HepG2 (cell line): ENCODE measurements around the gene PDGFA. TPM values are rescaled to one million over a fixed set of nuclear protein-coding genes. Genes with fewer than 3 reads are reported as not detected.

Experiments used
- BRD4 ChIP-seq: sonication (generic); formaldehyde crosslinking; IDR thresholded peaks from 2 replicates; pipeline ENCODE4 v1.4.0; 2020; ENCODE audit warnings: missing genetic modification reagents
- CREB1 ChIP-seq, 2 experiments: fragments of 450-650 bp in 1 of 2; IDR thresholded peaks; 2 replicates each; pipeline ENCODE4 v1.6.1; 2016 to 2017; ENCODE audit warnings: control low read depth in 1 of 2, mild to moderate bottlenecking in 1 of 2, missing compliant biosample characterization in 1 of 2, missing genetic modification characterization in 1 of 2
- ISL2 ChIP-seq: sonication (generic); formaldehyde crosslinking; IDR thresholded peaks from 2 replicates; pipeline ENCODE4 v1.5.0; 2020; ENCODE audit warnings: missing genetic modification reagents
- JUND ChIP-seq: sonication (generic); formaldehyde crosslinking; IDR thresholded peaks from 2 replicates; pipeline ENCODE4 v1.8.0; 2022; ENCODE audit warnings: mild to moderate bottlenecking, missing genetic modification reagents
- MATR3 ChIP-seq: sonication (generic); formaldehyde crosslinking; IDR thresholded peaks from 2 replicates; pipeline ENCODE4 v1.4.0; 2020; ENCODE audit warnings: missing genetic modification reagents
- MAZ ChIP-seq, 2 experiments: sonication (generic) in 1 of 2; formaldehyde crosslinking in 1 of 2; IDR thresholded peaks; 2 replicates each; pipeline versions ENCODE4 v1.5.0 to v1.6.1; 2012 to 2020; ENCODE audit warnings: low read depth in 2 of 2, mild to moderate bottlenecking in 2 of 2, borderline replicate concordance in 1 of 2, improper control_type of control experiment in 1 of 2, low read length in 1 of 2, missing genetic modification reagents in 1 of 2, moderate library complexity in 1 of 2
- MTA1 ChIP-seq: sonication (generic); formaldehyde crosslinking; IDR thresholded peaks from 2 replicates; pipeline ENCODE4 v1.4.0; 2020; ENCODE audit warnings: missing genetic modification reagents, mild to moderate bottlenecking, borderline replicate concordance
- SOX6 ChIP-seq, 2 experiments: fragments of 450-650 bp in 1 of 2; sonication (generic) in 1 of 2; formaldehyde crosslinking in 1 of 2; IDR thresholded peaks; 2 replicates each; pipeline versions ENCODE4 v1.4.0 to v1.6.1; 2017 to 2020; ENCODE audit warnings: antibody characterized with exemption in 1 of 2, mild to moderate bottlenecking in 1 of 2, missing genetic modification reagents in 1 of 2
- ZNF136 ChIP-seq: sonication (generic); formaldehyde crosslinking; IDR thresholded peaks from 2 replicates; pipeline ENCODE4 v1.8.1; 2022; ENCODE audit warnings: low read depth, mild to moderate bottlenecking, moderate library complexity, missing genetic modification reagents
- ZNF337 ChIP-seq: sonication (generic); formaldehyde crosslinking; IDR thresholded peaks from 2 replicates; pipeline ENCODE4 v1.5.1; 2020; ENCODE audit warnings: missing genetic modification reagents, low read depth, mild to moderate bottlenecking, borderline replicate concordance
- ZNF510 ChIP-seq: sonication (generic); formaldehyde crosslinking; IDR thresholded peaks from 2 replicates; pipeline ENCODE4 v1.4.0; 2020; ENCODE audit warnings: low read depth, mild to moderate bottlenecking, missing genetic modification reagents
- ZNF761 ChIP-seq: sonication (generic); formaldehyde crosslinking; conservative IDR thresholded peaks from 2 replicates; pipeline ENCODE4 v1.4.0; 2020; ENCODE audit warnings: mild to moderate bottlenecking, missing genetic modification reagents
- ZNF839 ChIP-seq: sonication (generic); formaldehyde crosslinking; IDR thresholded peaks from 2 replicates; pipeline ENCODE4 v1.4.0; 2020; ENCODE audit warnings: missing genetic modification reagents, mild to moderate bottlenecking, borderline replicate concordance
- ZNF891 ChIP-seq: sonication (generic); formaldehyde crosslinking; IDR thresholded peaks from 2 replicates; pipeline ENCODE4 v1.5.0; 2020; ENCODE audit warnings: mild to moderate bottlenecking, missing genetic modification reagents
- polyA plus RNA-seq, 8 experiments: library from polyadenylated mRNA; depleted of rRNA in 3 of 8; stranded (reverse) in 7 of 8; unstranded in 1 of 8; fragments of >200 nt; fragmentation: Illumina TruSeq in 4 of 8; extraction: Trizol in 4 of 8; gene quantifications; 2 replicates each; pipeline versions ENCODE4 v1.2.1 to v1.2.3, GENCODE V29; 2011 to 2016; ENCODE audit warnings: low read depth in 4 of 8, missing spikeins in 1 of 8, mixed read lengths in 1 of 8; ENCODE audit not compliant: insufficient read depth in 1 of 8
- total RNA-seq, 5 experiments: library from RNA; depleted of rRNA; stranded (reverse); fragments of >200 nt; fragmentation: Illumina TruSeq; extraction: Trizol; gene quantifications; 2 replicates each; pipeline ENCODE4 v1.2.3, GENCODE V29; 2016; ENCODE audit warnings: low read depth in 1 of 5
- TF ChIP-seq, protein P1 (sequence below): sonication (generic); formaldehyde crosslinking; IDR thresholded peaks from 2 replicates; pipeline ENCODE4 v1.4.0; 2020; ENCODE audit warnings: mild to moderate bottlenecking, missing genetic modification reagents, borderline replicate concordance
- TF ChIP-seq, protein P2 (sequence below): sonication (generic); formaldehyde crosslinking; IDR thresholded peaks from 2 replicates; pipeline ENCODE4 v1.8.1; 2023; ENCODE audit warnings: missing genetic modification reagents, inconsistent platforms, borderline replicate concordance
- TF ChIP-seq, protein P3 (sequence below): sonication (generic); formaldehyde crosslinking; IDR thresholded peaks from 2 replicates; pipeline ENCODE4 v1.4.0; 2020; ENCODE audit warnings: missing genetic modification reagents

Gene PDGFA
- total and polyA plus RNA-seq, 2 of the 13 experiments (the other 11 are each of a cell fraction or from before 2014, with no cell fraction given) = 1.5 to 3.4 TPM

DNA sequence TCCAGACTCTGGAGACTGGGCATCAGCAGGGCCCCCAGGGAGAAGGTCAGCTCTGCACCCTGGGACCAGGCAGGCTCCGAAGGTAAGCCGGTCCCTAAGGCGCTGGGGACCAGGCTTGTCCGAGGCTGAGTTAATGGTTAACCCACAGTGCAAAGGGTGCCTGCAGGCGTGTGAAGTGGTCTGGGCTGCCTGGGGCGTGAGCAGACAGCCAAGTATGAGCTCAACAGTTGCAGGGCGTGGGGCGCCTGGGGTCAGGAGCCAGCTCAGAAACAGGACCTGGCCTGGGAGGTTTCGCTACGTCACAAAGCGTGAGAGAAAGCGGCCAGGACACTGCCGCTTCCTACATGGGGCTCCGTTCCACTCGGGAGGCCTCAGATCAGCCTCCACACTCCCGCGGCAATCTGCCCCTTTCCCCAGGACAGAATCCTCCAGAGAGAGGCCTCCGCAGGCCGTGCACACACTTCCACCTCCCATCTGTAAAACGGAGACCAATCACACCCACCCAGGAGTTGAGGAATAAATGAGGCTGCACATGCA lies 16.0 kb downstream of the PDGFA start (continued):
- TF ChIP-seq ZNF337 (CRISPR knock-in tag) = no peak
- TF ChIP-seq CREB1 (IDR thresholded peaks at IDR 0.05) = peak; percentile 75
- TF ChIP-seq CREB1 (CRISPR knock-in tag; IDR thresholded peaks at IDR 0.05) = peak; percentile 76; the same call in 1 of the 2 replicates
- peak; percentile 58; the same call in 1 of the 2 replicates for TF ChIP-seq MTA1 (CRISPR knock-in tag)
- peak; percentile 39; the same call in 1 of the 2 replicates for TF ChIP-seq MAZ (IDR thresholded peaks at IDR 0.05; ENCODE audit: borderline replicate concordance, low read depth, low read length)
- peak; percentile 72; the same call in 1 of the 2 replicates for TF ChIP-seq MAZ (CRISPR knock-in tag; IDR thresholded peaks at IDR 0.05; ENCODE audit: low read depth)
- TF ChIP-seq, protein P1, sequence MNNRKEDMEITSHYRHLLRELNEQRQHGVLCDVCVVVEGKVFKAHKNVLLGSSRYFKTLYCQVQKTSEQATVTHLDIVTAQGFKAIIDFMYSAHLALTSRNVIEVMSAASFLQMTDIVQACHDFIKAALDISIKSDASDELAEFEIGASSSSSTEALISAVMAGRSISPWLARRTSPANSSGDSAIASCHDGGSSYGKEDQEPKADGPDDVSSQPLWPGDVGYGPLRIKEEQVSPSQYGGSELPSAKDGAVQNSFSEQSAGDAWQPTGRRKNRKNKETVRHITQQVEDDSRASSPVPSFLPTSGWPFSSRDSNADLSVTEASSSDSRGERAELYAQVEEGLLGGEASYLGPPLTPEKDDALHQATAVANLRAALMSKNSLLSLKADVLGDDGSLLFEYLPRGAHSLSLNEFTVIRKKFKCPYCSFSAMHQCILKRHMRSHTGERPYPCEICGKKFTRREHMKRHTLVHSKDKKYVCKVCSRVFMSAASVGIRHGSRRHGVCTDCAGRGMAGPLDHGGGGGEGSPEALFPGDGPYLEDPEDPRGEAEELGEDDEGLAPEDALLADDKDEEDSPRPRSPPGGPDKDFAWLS (CRISPR knock-in tag) = no peak
- TF ChIP-seq ZNF510 (CRISPR knock-in tag) = peak; percentile 28; the same call in 1 of the 2 replicates
- TF ChIP-seq ZNF136 = 0 out of 2 replicates have a peak, but pooled peaks have one; percentile 29
- no peak for TF ChIP-seq MATR3 (CRISPR knock-in tag)
- no peak for TF ChIP-seq BRD4 (CRISPR knock-in tag)
- TF ChIP-seq ISL2 (CRISPR knock-in tag) = peak; percentile 72
- TF ChIP-seq ZNF891 (CRISPR knock-in tag) = no peak
- TF ChIP-seq, protein P2, sequence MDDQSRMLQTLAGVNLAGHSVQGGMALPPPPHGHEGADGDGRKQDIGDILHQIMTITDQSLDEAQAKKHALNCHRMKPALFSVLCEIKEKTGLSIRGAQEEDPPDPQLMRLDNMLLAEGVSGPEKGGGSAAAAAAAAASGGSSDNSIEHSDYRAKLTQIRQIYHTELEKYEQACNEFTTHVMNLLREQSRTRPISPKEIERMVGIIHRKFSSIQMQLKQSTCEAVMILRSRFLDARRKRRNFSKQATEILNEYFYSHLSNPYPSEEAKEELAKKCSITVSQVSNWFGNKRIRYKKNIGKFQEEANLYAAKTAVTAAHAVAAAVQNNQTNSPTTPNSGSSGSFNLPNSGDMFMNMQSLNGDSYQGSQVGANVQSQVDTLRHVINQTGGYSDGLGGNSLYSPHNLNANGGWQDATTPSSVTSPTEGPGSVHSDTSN (CRISPR knock-in tag) = no peak
- TF ChIP-seq ZNF839 (CRISPR knock-in tag) = no peak
- TF ChIP-seq ZNF761 (CRISPR knock-in tag) = peak; percentile 94; the same call in 1 of the 2 replicates
- peak; percentile 78; the same call in 1 of the 2 replicates for TF ChIP-seq JUND (CRISPR knock-in tag)
- TF ChIP-seq SOX6 (IDR thresholded peaks at IDR 0.05) = no peak
- peak; percentile 82 for TF ChIP-seq SOX6 (CRISPR knock-in tag; IDR thresholded peaks at IDR 0.05)
- TF ChIP-seq, protein P3, sequence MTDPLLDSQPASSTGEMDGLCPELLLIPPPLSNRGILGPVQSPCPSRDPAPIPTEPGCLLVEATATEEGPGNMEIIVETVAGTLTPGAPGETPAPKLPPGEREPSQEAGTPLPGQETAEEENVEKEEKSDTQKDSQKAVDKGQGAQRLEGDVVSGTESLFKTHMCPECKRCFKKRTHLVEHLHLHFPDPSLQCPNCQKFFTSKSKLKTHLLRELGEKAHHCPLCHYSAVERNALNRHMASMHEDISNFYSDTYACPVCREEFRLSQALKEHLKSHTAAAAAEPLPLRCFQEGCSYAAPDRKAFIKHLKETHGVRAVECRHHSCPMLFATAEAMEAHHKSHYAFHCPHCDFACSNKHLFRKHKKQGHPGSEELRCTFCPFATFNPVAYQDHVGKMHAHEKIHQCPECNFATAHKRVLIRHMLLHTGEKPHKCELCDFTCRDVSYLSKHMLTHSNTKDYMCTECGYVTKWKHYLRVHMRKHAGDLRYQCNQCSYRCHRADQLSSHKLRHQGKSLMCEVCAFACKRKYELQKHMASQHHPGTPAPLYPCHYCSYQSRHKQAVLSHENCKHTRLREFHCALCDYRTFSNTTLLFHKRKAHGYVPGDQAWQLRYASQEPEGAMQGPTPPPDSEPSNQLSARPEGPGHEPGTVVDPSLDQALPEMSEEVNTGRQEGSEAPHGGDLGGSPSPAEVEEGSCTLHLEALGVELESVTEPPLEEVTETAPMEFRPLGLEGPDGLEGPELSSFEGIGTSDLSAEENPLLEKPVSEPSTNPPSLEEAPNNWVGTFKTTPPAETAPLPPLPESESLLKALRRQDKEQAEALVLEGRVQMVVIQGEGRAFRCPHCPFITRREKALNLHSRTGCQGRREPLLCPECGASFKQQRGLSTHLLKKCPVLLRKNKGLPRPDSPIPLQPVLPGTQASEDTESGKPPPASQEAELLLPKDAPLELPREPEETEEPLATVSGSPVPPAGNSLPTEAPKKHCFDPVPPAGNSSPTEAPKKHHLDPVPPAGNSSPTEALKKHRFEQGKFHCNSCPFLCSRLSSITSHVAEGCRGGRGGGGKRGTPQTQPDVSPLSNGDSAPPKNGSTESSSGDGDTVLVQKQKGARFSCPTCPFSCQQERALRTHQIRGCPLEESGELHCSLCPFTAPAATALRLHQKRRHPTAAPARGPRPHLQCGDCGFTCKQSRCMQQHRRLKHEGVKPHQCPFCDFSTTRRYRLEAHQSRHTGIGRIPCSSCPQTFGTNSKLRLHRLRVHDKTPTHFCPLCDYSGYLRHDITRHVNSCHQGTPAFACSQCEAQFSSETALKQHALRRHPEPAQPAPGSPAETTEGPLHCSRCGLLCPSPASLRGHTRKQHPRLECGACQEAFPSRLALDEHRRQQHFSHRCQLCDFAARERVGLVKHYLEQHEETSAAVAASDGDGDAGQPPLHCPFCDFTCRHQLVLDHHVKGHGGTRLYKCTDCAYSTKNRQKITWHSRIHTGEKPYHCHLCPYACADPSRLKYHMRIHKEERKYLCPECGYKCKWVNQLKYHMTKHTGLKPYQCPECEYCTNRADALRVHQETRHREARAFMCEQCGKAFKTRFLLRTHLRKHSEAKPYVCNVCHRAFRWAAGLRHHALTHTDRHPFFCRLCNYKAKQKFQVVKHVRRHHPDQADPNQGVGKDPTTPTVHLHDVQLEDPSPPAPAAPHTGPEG = no peak
